H1 (cell line): ENCODE results near the gene TCEANC2. TPM values are rescaled to one million over a fixed set of nuclear protein-coding genes. Genes with fewer than 3 reads are reported as not detected.

Source experiments
- MAX ChIP-seq: IDR thresholded peaks from 2 replicates; pipeline ENCODE4 v1.6.1; 2012; ENCODE audit warnings: inconsistent platforms
- RXRA ChIP-seq: IDR thresholded peaks from 2 replicates; pipeline ENCODE4 v1.6.1; 2011; ENCODE audit warnings: low read depth, mild to moderate bottlenecking, low read length, moderate library complexity; ENCODE audit not compliant: insufficient read depth
- SP4 ChIP-seq: IDR thresholded peaks from 2 replicates; pipeline ENCODE4 v1.6.1; 2012; ENCODE audit warnings: low read length, inconsistent platforms
- TEAD4 ChIP-seq: IDR thresholded peaks from 2 replicates; pipeline ENCODE4 v1.6.1; 2012; ENCODE audit warnings: low read depth, low read length, inconsistent platforms, mixed read lengths
- YY1 ChIP-seq: IDR thresholded peaks from 2 replicates; pipeline ENCODE4 v1.6.1; 2011; ENCODE audit warnings: low read depth, mild to moderate bottlenecking, low read length
- microRNA-seq, 2 experiments: library from miRNA; unstranded; fragments of <30 nt; microRNA quantifications; one replicate each; pipeline versions ENCODE4 to v1.2.0, GENCODE V29; 2016 to 2020; ENCODE audit warnings: borderline microRNAs expressed in 2 of 2, borderline number of aligned reads in 2 of 2, borderline replicate concordance in 1 of 2
- polyA plus RNA-seq, 7 experiments: library from polyadenylated mRNA; depleted of rRNA in 3 of 7; stranded (reverse) in 5 of 7; unstranded in 2 of 7; fragments of >200 nt in 5 of 7; fragments of 200-250 nt in 2 of 7; gene quantifications; 1 replicate in 5 of 7; 2 replicates in 1 of 7; 4 replicates in 1 of 7; pipeline versions ENCODE4 v1.2.1 to v1.2.3, GENCODE V29; 2011 to 2013; ENCODE audit warnings: missing spikeins in 2 of 7, mixed read lengths in 2 of 7
- small RNA-seq: library from polyadenylated mRNA; stranded (forward); fragments of <200 nt; extraction: miRNeasy Mini kit (QIAGEN cat#:217004); gene quantifications from one replicate; pipeline ENCODE3, GENCODE V24; 2013; ENCODE audit not compliant: insufficient read depth
- total RNA-seq: library from RNA; stranded (reverse); fragmentation: NEBNext Ultra II Directional; extraction: Animal tissue kit (Norgen Biotek cat#: 25700); gene quantifications from 2 replicates; pipeline ENCODE4 v1.2.1, GENCODE V29; 2021

TCEANC2 gene
- total and polyA plus RNA-seq, 2 of the 8 experiments (the other 6 are each of a cell fraction or from before 2014, with no cell fraction given) = 4.2 to 8.2 TPM

- TF ChIP-seq MAX (0 out of 2 replicates have a peak, but pooled peaks have one; percentile 19), SP4 (no peak), TEAD4 (peak; percentile 52; the same call in 1 of the 2 replicates), YY1 (0 out of 2 replicates have a peak, but pooled peaks have one; percentile 27), RXRA (no peak)
- TF ChIP-seq, all 59 proteins: peak for 5
Measured at GRCh38 chr1:54153535-54154439, 100.4 kb downstream of the TCEANC2 start (continued).

Small RNAs within 50 kb of the gene (microRNA-seq; reads per million reads assigned to microRNA genes)
- gene MIR4781 = 0.20 to 0.23 reads per million in 2 experiments

Small RNAs within 50 kb of the gene (small RNA-seq; reads per million reads assigned to genes)
- gene AL353898.1 (not detected), gene AL353898.2 (not detected)

Other genes starting within 250 kb of the TCEANC2 start
- gene NDC1, start 215.3 kb upstream of the TCEANC2 start, total RNA-seq = 57.0 and 62.9 TPM in 2 replicates
- 38.5 and 66.1 TPM in 2 replicates for gene NDC1, start 215.3 kb upstream of the TCEANC2 start, polyA plus RNA-seq (2011; rRNA removed)
- 31.8 and 32.6 TPM in 2 replicates for gene YIPF1, start 163.8 kb upstream of the TCEANC2 start, total RNA-seq
- gene YIPF1, start 163.8 kb upstream of the TCEANC2 start, polyA plus RNA-seq (2011; rRNA removed) = 31.3 and 53.7 TPM in 2 replicates
- gene DIO1, start 159.4 kb upstream of the TCEANC2 start, total RNA-seq = not detected in 2 replicates
- 0.14 and 0.39 TPM in 2 replicates for gene DIO1, start 159.4 kb upstream of the TCEANC2 start, polyA plus RNA-seq (2011; rRNA removed)
- 29.7 and 36.3 TPM in 2 replicates for gene IFT25, start 107.9 kb upstream of the TCEANC2 start, total RNA-seq
- 11.3 and 15.0 TPM in 2 replicates for gene IFT25, start 107.9 kb upstream of the TCEANC2 start, polyA plus RNA-seq (2011; rRNA removed)
- 54.1 and 54.6 TPM in 2 replicates for gene LRRC42, start 107.3 kb upstream of the TCEANC2 start, total RNA-seq
- gene LRRC42, start 107.3 kb upstream of the TCEANC2 start, polyA plus RNA-seq (2011; rRNA removed) = 30.4 and 38.2 TPM in 2 replicates
- gene LDLRAD1, start 35.4 kb upstream of the TCEANC2 start, total RNA-seq = not detected in 2 replicates
- gene LDLRAD1, start 35.4 kb upstream of the TCEANC2 start, polyA plus RNA-seq (2011; rRNA removed) = not detected in 2 replicates
- 123 and 139 TPM in 2 replicates for gene TMEM59, start 404 bp upstream of the TCEANC2 start, total RNA-seq
- 71.2 and 116 TPM in 2 replicates for gene TMEM59, start 404 bp upstream of the TCEANC2 start, polyA plus RNA-seq (2011; rRNA removed)
- gene CDCP2, start 99.4 kb downstream of the TCEANC2 start, total RNA-seq = not detected in 2 replicates
- not detected in 2 replicates for gene CDCP2, start 99.4 kb downstream of the TCEANC2 start, polyA plus RNA-seq (2011; rRNA removed)
- gene CYB5RL, start 146.4 kb downstream of the TCEANC2 start, total RNA-seq = 14.1 and 15.1 TPM in 2 replicates
- gene CYB5RL, start 146.4 kb downstream of the TCEANC2 start, polyA plus RNA-seq (2011; rRNA removed) = 13.2 and 14.8 TPM in 2 replicates
- 126 and 129 TPM in 2 replicates for gene MRPL37, start 146.6 kb downstream of the TCEANC2 start, total RNA-seq
- 45.5 and 66.6 TPM in 2 replicates for gene MRPL37, start 146.6 kb downstream of the TCEANC2 start, polyA plus RNA-seq (2011; rRNA removed)